ENCODE measurements around the gene ANKFN1.

Gene ANKFN1

GRCh38 chr17:56451629-56452028 is 298.4 kb downstream of the ANKFN1 start:
- DNase-seq: no peak

- DNase-seq: no peak
These were observed 299.2 kb downstream of the ANKFN1 start for GRCh38 chr17:56452461-56452860.

- no peak for DNase-seq
These were observed 304.2 kb downstream of the ANKFN1 start for GRCh38 chr17:56457501-56457900.

GRCh38 chr17:56465886-56466285 is 312.6 kb downstream of the ANKFN1 start:
- no peak for DNase-seq

GRCh38 chr17:56468840-56469239 is 315.6 kb downstream of the ANKFN1 start:
- DNase-seq: no peak

GRCh38 chr17:56471696-56472095 is 318.4 kb downstream of the ANKFN1 start:
- DNase-seq: no peak

GRCh38 chr17:56475116-56475515 is 321.8 kb downstream of the ANKFN1 start:
- DNase-seq: no peak

- no peak for DNase-seq
These were observed 325.7 kb downstream of the ANKFN1 start for GRCh38 chr17:56478836-56479447.

GRCh38 chr17:56480501-56480900 is 327.2 kb downstream of the ANKFN1 start:
- DNase-seq: no peak

- no peak for DNase-seq
These were observed 328.4 kb downstream of the ANKFN1 start for GRCh38 chr17:56481659-56482058.

- DNase-seq: no peak
These were observed 329.0 kb downstream of the ANKFN1 start for GRCh38 chr17:56482229-56482628.

GRCh38 chr17:56486732-56487131 is 333.5 kb downstream of the ANKFN1 start:
- DNase-seq: no peak

GRCh38 chr17:56488800-56489199 is 335.5 kb downstream of the ANKFN1 start:
- no peak for DNase-seq

- no peak for DNase-seq
These were observed 336.7 kb downstream of the ANKFN1 start for GRCh38 chr17:56489980-56490379.

- DNase-seq: no peak
These were observed 342.3 kb downstream of the ANKFN1 start for GRCh38 chr17:56495556-56495955.

- no peak for DNase-seq
These were observed 343.9 kb downstream of the ANKFN1 start for GRCh38 chr17:56497132-56497531.

GRCh38 chr17:56499799-56500388 is 346.6 kb downstream of the ANKFN1 start:
- DNase-seq: no peak

GRCh38 chr17:56502120-56502654 is 348.9 kb downstream of the ANKFN1 start:
- DNase-seq: no peak

- no peak for DNase-seq
These were observed 352.0 kb downstream of the ANKFN1 start for GRCh38 chr17:56505154-56505756.

GRCh38 chr17:56506349-56506748 is 353.1 kb downstream of the ANKFN1 start:
- no peak for DNase-seq

- no peak for DNase-seq
These were observed 357.5 kb downstream of the ANKFN1 start for GRCh38 chr17:56510554-56511342.

- no peak for DNase-seq
These were observed 361.0 kb downstream of the ANKFN1 start for GRCh38 chr17:56514264-56514663.

- DNase-seq: no peak
These were observed 361.6 kb downstream of the ANKFN1 start for GRCh38 chr17:56514899-56515298.

Measured in activated CD8-positive, alpha-beta memory T cell treated with anti-CD3 and anti-CD28 coated beads for 24 hours (primary cell).